Hepatocyte (in vitro differentiated cells): ENCODE data around the gene RBM4B. TPM values are rescaled to one million over a fixed set of nuclear protein-coding genes. Genes with fewer than 3 reads are reported as not detected.

ENCODE experiments used
- DNase-seq: peaks from one replicate; pipeline ENCODE4 v3.0.0-alpha.2; 2016; ENCODE audit warnings: low spot score
- H2AFZ ChIP-seq: fragments of 200-600 bp; sonication (generic); 2 replicates; pipeline ENCODE4 v1.6.0; 2016; ENCODE audit warnings: antibody characterized with exemption, mild to moderate bottlenecking
- H3K27ac ChIP-seq: fragments of 200-600 bp; sonication (generic); 2 replicates; pipeline ENCODE4 v1.5.1; 2016; ENCODE audit warnings: mild to moderate bottlenecking
- H3K27me3 ChIP-seq: fragments of 200-600 bp; sonication (generic); 2 replicates; pipeline ENCODE4 v1.6.1; 2016
- H3K36me3 ChIP-seq: fragments of 200-600 bp; sonication (generic); replicated peaks from 2 replicates; pipeline ENCODE4 v1.5.1; 2016; ENCODE audit warnings: low read depth; ENCODE audit not compliant: insufficient read depth
- H3K4me1 ChIP-seq: fragments of 200-600 bp; sonication (generic); 2 replicates; pipeline ENCODE4 v1.5.1; 2016; ENCODE audit warnings: mild to moderate bottlenecking, moderate library complexity; ENCODE audit not compliant: insufficient read depth
- H3K4me2 ChIP-seq: fragments of 200-600 bp; sonication (generic); 2 replicates; pipeline ENCODE4 v1.6.0; 2016
- H3K4me3 ChIP-seq: fragments of 200-600 bp; sonication (generic); 2 replicates; pipeline ENCODE4 v1.5.1; 2016; ENCODE audit warnings: mild to moderate bottlenecking
- H3K79me2 ChIP-seq: fragments of 200-600 bp; sonication (generic); 2 replicates; pipeline ENCODE4 v1.6.0; 2017; ENCODE audit warnings: mild to moderate bottlenecking
- H3K9me2 ChIP-seq: fragments of 200-600 bp; sonication (generic); replicated peaks from 2 replicates; pipeline ENCODE4 v1.6.0; 2017; ENCODE audit warnings: mild to moderate bottlenecking; ENCODE audit not compliant: insufficient read depth
- H3K9me3 ChIP-seq: fragments of 200-600 bp; sonication (generic); 2 replicates; pipeline ENCODE4 v1.5.1; 2016; ENCODE audit warnings: low read depth, mild to moderate bottlenecking
- H4K20me1 ChIP-seq: fragments of 200-600 bp; sonication (generic); 2 replicates; pipeline ENCODE4 v1.6.0; 2016; ENCODE audit warnings: mild to moderate bottlenecking; ENCODE audit not compliant: insufficient read depth, poor library complexity, severe bottlenecking
- CTCF ChIP-seq: fragments of 200-600 bp; sonication (generic); IDR thresholded peaks from 2 replicates; pipeline ENCODE4 v1.5.1; 2016; ENCODE audit warnings: antibody characterized with exemption, mild to moderate bottlenecking; ENCODE audit not compliant: poor library complexity
- EZH2 ChIP-seq: fragments of 200-600 bp; sonication (generic); IDR thresholded peaks from 2 replicates; pipeline ENCODE4 v1.6.1; 2016; ENCODE audit warnings: antibody characterized with exemption, mild to moderate bottlenecking, borderline replicate concordance
- EZH2phosphoT487 ChIP-seq: fragments of 200-600 bp; sonication (generic); IDR thresholded peaks from one replicate; pipeline ENCODE4 v1.6.1; 2018; ENCODE audit warnings: antibody characterized with exemption, mild to moderate bottlenecking, low read depth, moderate library complexity; ENCODE audit not compliant: unreplicated experiment, severe bottlenecking
- WGBS: methylation state at CpG from one replicate; pipeline ENCODE4 v1.1.6; 2016; ENCODE audit warnings: low lambda C conversion rate; ENCODE audit errors: missing lambda C conversion rate; 5-methylcytosine and 5-hydroxymethylcytosine counted together
- polyA plus RNA-seq: library from polyadenylated mRNA; unstranded; fragments of >200 nt; fragmentation: Nextera tagmentation; extraction: Ambion mirVana; gene quantifications from 2 replicates; pipeline ENCODE4 v1.2.1, GENCODE V29; 2016
- total RNA-seq: library from RNA; depleted of rRNA; stranded (reverse); fragments of >200 nt; gene quantifications from 2 replicates; pipeline ENCODE4 v1.2.3, GENCODE V29; 2014

Gene RBM4B
- total and polyA plus RNA-seq, 2 experiments from 2014 or later = 25.7 to 33.4 TPM

GRCh38 chr11:66663741-66664296, 13.9 kb downstream of the RBM4B start:
- TF ChIP-seq EZH2phosphoT487 = no peak
- no peak for TF ChIP-seq EZH2
- no peak for TF ChIP-seq CTCF
- Histone ChIP-seq H3K36me3 (no peaks in the 10 kb centered on the region), H3K4me2 (no peak overlapping the region), H2AFZ (no peak overlapping the region), H3K4me3 (no peak overlapping the region), H3K9me2 (no peaks in the 10 kb centered on the region), H3K79me2 (peaks cover 86% of the 10 kb centered on the region), H3K27me3 (no peaks in the 10 kb centered on the region), H3K9me3 (no peaks in the 10 kb centered on the region), H3K4me1 (no peaks in the 10 kb centered on the region), H4K20me1 (peaks cover 38% of the 10 kb centered on the region), H3K27ac (no peak overlapping the region)
- no peak for DNase-seq
- WGBS = no CpG with 5 or more reads among the region's 1 CpG

GRCh38 chr11:66659763-66660162, 17.9 kb downstream of the RBM4B start:
- Histone ChIP-seq H3K4me3 (no peak overlapping the region), H3K36me3 (no peaks in the 10 kb centered on the region), H3K4me2 (no peak overlapping the region), H2AFZ (no peak overlapping the region), H3K4me1 (no peaks in the 10 kb centered on the region), H4K20me1 (peaks cover 22% of the 10 kb centered on the region), H3K9me3 (no peaks in the 10 kb centered on the region), H3K9me2 (no peaks in the 10 kb centered on the region), H3K27me3 (no peaks in the 10 kb centered on the region), H3K27ac (no peak overlapping the region), H3K79me2 (peaks cover 79% of the 10 kb centered on the region)
- WGBS = 35% methylated on average over 2 of the region's 2 CpGs
- no peak for DNase-seq
- TF ChIP-seq EZH2 (no peak), CTCF (no peak), EZH2phosphoT487 (no peak)

GRCh38 chr11:66653123-66653522, 24.6 kb downstream of the RBM4B start:
- WGBS = 93% methylated on average over 6 of the region's 6 CpGs
- Histone ChIP-seq H3K4me1 (no peaks in the 10 kb centered on the region), H3K4me3 (no peak overlapping the region), H3K27ac (no peak overlapping the region), H4K20me1 (peaks cover 29% of the 10 kb centered on the region), H3K79me2 (peaks cover 90% of the 10 kb centered on the region), H3K36me3 (no peaks in the 10 kb centered on the region), H2AFZ (no peak overlapping the region), H3K27me3 (no peaks in the 10 kb centered on the region), H3K4me2 (no peak overlapping the region), H3K9me2 (no peaks in the 10 kb centered on the region), H3K9me3 (no peaks in the 10 kb centered on the region)
- no peak for TF ChIP-seq EZH2phosphoT487
- TF ChIP-seq CTCF = no peak
- no peak for TF ChIP-seq EZH2
- DNase-seq = no peak
